AG10803 (cell line): ENCODE measurements around the gene HTT.

ENCODE experiments used
- DNase-seq: peaks from one replicate; pipeline ENCODE4 v3.0.0; 2010; ENCODE audit warnings: low read depth
- H3K4me3 ChIP-seq: 2 replicates; pipeline ENCODE4 v1.5.1; 2011; ENCODE audit warnings: mild to moderate bottlenecking, low read length, control low read depth
- TF ChIP-seq, protein P1 (sequence below): conservative IDR thresholded peaks from 2 replicates; pipeline ENCODE4 v1.5.1; 2011; ENCODE audit warnings: mild to moderate bottlenecking, low read length, control low read depth, inconsistent platforms

Gene HTT

DNA sequence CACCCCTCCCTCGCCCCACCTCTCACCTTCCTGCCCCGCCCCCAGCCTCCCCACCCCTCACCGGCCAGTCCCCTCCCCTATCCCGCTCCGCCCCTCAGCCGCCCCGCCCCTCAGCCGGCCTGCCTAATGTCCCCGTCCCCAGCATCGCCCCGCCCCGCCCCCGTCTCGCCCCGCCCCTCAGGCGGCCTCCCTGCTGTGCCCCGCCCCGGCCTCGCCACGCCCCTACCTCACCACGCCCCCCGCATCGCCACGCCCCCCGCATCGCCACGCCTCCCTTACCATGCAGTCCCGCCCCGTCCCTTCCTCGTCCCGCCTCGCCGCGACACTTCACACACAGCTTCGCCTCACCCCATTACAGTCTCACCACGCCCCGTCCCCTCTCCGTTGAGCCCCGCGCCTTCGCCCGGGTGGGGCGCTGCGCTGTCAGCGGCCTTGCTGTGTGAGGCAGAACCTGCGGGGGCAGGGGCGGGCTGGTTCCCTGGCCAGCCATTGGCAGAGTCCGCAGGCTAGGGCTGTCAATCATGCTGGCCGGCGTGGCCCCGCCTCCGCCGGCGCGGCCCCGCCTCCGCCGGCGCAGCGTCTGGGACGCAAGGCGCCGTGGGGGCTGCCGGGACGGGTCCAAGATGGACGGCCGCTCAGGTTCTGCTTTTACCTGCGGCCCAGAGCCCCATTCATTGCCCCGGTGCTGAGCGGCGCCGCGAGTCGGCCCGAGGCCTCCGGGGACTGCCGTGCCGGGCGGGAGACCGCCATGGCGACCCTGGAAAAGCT, at the start of gene HTT, which contains the start of gene HTT-AS:
Gene HTT (plus strand): TSS at position 604 of the 768 bp plus-strand sequence. CDS start 145 bp downstream, at position 749.
Gene HTT-AS (minus strand): TSS at position 461 of the 768 bp plus-strand sequence.
- peak within 1 kb of the TSS; percentile 94 for H3K4me3 ChIP-seq
- TF ChIP-seq, protein P1, sequence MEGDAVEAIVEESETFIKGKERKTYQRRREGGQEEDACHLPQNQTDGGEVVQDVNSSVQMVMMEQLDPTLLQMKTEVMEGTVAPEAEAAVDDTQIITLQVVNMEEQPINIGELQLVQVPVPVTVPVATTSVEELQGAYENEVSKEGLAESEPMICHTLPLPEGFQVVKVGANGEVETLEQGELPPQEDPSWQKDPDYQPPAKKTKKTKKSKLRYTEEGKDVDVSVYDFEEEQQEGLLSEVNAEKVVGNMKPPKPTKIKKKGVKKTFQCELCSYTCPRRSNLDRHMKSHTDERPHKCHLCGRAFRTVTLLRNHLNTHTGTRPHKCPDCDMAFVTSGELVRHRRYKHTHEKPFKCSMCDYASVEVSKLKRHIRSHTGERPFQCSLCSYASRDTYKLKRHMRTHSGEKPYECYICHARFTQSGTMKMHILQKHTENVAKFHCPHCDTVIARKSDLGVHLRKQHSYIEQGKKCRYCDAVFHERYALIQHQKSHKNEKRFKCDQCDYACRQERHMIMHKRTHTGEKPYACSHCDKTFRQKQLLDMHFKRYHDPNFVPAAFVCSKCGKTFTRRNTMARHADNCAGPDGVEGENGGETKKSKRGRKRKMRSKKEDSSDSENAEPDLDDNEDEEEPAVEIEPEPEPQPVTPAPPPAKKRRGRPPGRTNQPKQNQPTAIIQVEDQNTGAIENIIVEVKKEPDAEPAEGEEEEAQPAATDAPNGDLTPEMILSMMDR: no peak; the same call in 1 of the 2 replicates
- peak; percentile 93 for DNase-seq

DNA sequence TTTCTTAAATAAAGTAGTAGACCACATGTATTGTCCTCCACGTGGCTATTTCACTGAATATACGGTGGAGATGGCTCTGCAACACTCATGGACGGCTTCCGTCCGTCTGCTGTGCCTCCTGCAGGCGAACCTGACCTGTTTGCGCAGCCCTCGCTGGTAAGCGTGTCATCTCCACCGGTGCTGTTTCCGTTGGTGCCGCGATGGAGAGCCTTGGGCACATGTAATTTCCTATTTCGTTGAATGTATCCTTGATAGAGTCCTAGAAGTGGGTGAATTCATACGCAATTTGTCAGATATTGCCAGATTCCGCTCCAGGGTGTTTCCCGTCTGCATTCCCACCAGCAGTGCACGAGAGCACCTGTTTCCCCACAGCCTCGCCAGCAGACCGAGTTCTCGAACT, 48.6 kb upstream of the HTT start:
- no peak for DNase-seq
- TF ChIP-seq, protein P1: no peak
- H3K4me3 ChIP-seq: no peak overlapping the region

- no peak overlapping the region for H3K4me3 ChIP-seq
- DNase-seq: no peak
- TF ChIP-seq, protein P1: no peak
Measured at GRCh38 chr4:3026540-3026939, 47.9 kb upstream of the HTT start.

- H3K4me3 ChIP-seq: no peak overlapping the region
- TF ChIP-seq, protein P1: no peak
- no peak for DNase-seq
Measured at GRCh38 chr4:3029464-3029863, 45.0 kb upstream of the HTT start.

DNA sequence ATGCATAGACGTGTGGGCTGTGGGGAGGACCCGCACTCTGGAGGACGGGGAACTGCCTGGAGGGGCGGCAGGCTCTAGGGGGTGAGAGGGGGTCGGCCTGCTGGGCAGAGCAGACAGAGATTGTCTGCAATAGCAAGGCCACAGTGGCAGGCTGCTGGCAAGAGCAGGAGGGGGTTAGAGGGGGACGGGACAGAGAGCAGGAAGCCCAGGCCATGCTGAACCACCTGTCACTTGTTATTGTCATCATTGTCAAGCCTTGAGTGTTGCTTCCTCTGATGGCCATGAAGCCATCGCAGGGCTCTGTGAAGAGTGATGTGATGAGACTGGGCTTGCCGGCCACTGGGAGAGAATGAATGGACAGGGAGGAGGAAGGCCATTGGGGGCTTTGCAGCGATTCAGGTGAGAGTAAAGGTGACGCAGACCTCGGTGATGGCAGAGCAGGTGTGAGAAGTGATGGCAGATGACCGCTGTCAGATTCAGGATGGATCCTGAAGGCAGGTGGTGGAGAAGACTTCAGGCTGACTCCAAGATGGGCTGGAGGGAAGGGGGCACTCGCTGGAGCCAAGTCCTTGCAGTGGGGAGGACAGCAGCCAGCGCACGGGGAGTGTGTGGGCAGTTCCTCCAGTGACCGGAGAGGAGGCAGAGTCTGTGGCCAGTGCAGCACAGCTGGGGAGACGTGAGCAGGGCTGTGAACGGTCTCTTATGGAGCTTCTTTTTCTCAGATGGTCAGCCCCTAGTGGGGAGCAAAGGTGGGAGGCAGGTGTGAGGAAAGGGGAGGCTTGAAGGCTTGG, 43.7 kb upstream of the HTT start:
- no peak for DNase-seq
- no peak overlapping the region for H3K4me3 ChIP-seq
- TF ChIP-seq, protein P1: no peak

- H3K4me3 ChIP-seq: no peak overlapping the region
- DNase-seq: no peak
- TF ChIP-seq, protein P1: no peak
Measured at GRCh38 chr4:3031357-3032082, 43.0 kb upstream of the HTT start.
